DMS53 (cell line): ENCODE results near the gene SELPLG.
"Not testable (repeated sequence)": the region's sequence is repeated elsewhere in the genome, so short reads cannot be mapped to it uniquely, and the experiment has no call there.

Experiments
- DNase-seq: peaks from one replicate; lab custom pipeline; 2025; lab: John Stamatoyannopoulos, UW

The SELPLG gene

DNA sequence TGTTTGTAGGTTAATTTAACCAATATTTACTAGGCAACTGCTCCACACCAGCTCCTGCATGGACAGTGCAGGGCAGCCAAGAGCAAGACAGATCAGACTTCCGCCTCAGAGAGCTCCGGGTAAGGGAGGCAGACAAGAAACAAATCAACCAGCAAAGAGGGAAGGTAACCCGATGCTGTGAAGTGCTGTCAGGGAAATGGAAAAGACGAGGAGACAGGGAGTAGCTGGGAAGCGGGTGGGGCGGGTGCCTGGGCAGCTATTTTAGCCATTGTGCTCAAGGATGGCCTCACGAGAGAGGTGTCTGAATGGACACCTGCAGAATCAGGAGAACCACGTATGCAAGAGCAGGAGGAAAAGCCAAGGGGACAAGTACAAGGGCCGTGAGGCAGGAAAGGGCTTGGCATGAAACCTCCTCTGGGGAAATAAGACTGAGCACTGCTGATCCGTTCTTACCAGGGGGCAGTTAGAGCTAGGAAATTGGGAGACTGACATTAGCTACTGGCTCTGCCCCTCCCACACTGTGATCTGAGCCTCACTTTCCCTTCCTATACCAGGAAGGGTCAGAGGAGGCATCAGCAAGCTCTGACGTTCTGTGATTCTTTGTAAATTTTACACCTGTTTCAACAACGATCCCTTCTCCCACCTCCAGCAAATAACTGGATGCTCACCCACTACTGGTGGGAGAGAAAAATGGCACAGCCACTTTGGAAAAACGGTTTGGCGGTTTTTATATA is 29.3 kb downstream of the SELPLG start:
- DNase-seq = peak; percentile 42

- DNase-seq = no peak
Observed at GRCh38 chr12:108603743-108604142, 30.0 kb downstream of the SELPLG start.

DNA sequence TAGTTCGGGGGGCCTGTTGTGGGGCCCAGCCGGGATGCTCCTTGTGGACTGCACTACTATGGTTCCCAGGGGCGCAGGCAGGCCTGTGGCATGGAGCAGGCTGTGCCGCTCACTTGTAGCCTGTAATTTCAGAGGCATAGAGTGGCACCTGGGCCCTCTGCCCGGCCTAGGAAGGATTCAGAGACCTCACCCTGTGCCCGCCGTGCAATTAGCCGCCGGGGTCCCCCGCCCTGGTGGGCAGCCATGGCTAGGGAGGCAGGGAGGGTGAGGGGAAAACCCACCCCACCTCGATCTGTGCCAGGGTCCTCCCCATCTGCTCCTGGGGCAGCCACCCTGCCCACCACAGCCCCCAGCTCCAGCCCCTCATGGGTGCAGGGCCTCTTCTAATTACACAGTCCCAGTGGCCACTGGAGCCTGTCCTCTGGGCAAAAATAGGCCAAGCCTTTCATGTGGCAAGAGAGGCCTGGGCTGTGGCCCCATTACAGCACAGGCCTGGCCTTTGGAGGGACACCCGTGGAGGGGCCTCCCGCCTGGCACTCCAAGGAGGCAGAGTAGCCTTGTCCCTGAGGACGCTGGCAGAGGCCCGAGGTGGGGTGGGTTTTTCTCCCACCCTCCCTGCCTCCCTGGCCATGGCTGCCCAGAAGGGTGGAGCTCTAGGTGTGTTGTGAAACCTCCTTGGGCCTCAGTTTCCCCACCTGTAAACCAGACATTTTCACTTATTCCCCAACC is 30.6 kb downstream of the SELPLG start:
- no peak for DNase-seq

- no peak for DNase-seq
Observed at GRCh38 chr12:108602209-108602705, 31.4 kb downstream of the SELPLG start.

- no peak for DNase-seq
Observed at GRCh38 chr12:108600702-108601007, 33.0 kb downstream of the SELPLG start.

DNA sequence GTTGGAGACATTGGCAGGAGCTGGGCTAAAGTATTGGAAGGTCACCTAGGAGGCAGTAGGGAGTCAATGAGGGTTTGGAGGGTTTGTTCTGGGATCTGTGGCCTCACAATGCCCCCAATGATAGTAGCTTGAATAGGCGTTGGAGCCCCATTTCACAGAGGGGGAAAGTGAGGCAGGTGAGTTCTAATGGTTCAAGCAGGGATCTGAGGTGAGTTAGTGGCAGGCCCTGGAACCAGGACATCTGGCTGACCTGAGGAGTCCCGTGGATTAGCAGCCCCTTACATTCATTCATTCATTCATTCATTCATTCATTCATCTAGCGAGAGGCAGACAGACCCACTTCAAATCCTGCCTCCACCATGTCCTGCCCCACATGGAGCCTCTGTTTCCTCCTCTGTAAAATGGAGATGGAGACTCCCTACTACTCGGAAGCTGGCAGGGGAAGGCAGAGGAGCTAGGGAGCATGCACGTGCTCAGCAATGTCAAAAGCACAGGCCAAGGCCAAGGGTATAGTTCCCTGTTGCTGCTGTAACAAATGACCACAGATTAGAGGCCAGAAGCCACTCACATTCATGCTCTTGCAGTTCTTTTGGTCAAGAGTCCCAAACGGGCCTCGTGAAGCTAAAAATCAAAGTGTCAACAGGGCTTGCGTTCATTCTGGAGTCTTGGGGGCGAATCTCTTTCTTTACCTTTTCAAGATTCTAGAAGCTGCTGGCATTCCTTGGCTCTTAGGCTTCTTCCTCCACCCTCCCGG is 33.6 kb downstream of the SELPLG start:
- no peak for DNase-seq

GRCh38 chr12:108599541-108599940 is 34.2 kb downstream of the SELPLG start:
- DNase-seq = no peak

DNA sequence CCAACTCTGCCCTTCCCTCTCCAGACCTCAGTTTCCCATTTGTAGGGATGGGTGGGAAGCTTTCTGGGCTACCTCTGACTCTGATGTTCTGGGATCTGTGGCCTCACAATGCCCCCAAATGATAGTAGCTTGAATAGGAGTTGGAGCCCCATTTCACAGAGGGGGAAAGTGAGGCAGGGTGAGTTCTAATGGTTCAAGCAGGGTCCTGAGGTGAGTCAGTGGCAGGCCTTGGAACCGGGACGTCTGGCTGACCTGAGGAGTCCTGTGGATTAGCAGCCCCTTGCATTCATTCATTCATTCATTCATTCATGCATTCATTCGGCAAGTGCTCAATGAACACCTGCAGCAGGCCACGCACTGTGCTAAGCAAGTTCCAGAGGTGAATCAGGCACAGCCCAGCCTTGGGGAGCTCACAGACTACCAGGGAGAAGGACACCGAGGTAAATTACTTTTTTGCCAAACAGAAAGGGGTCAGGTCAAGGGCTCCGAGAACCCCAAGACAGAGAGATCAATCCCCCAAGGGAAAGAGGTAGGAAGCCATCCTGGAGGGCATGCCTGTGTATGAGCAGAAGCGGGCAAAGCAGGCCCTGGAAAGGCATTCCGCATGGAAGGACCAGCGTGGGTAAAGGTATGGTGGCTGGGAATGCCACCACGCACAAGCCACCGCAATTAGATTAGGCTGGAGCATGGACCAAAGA is 35.0 kb downstream of the SELPLG start:
- DNase-seq = no peak

- peak; percentile 36 for DNase-seq
Observed at GRCh38 chr12:108597559-108598471, 35.9 kb downstream of the SELPLG start, which contains the start of gene TMEM119. TMEM119 (minus strand) TSS chr12:108598084; CDS start chr12:108592383, 5,701 bp downstream.

DNA sequence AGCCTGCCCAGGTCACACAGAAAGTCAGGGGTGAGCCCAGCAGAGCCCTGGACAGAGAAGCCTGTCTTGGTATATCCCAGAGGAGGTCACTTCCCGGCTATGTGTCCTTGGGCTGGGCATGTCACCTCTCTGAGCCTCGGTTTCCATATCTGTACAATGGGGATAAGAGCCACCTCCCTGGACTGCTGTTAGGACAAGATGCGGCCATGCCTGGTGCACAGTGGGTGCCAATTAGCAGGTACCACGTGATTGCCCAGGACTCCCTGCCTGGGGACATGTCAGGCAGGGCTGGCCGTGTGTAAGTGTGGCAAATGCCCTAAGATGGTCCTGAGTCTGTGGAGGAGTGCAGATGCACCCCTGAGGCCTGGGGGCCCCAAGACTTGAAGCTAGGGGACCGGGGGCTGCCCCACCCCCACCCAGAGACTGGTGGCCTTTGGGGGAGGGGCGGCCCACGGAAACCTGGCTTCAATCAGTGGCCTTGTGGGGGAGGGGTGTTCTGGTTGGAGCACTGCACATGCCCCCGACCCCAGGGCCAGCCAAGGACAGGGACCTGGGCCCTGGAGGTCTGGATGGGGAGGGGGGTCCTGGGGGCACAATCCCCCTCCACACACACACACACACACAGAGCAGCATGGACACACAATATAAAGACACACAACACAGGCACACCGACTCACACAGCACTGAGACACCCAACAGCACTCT is 36.7 kb downstream of the SELPLG start:
- no peak for DNase-seq

DNA sequence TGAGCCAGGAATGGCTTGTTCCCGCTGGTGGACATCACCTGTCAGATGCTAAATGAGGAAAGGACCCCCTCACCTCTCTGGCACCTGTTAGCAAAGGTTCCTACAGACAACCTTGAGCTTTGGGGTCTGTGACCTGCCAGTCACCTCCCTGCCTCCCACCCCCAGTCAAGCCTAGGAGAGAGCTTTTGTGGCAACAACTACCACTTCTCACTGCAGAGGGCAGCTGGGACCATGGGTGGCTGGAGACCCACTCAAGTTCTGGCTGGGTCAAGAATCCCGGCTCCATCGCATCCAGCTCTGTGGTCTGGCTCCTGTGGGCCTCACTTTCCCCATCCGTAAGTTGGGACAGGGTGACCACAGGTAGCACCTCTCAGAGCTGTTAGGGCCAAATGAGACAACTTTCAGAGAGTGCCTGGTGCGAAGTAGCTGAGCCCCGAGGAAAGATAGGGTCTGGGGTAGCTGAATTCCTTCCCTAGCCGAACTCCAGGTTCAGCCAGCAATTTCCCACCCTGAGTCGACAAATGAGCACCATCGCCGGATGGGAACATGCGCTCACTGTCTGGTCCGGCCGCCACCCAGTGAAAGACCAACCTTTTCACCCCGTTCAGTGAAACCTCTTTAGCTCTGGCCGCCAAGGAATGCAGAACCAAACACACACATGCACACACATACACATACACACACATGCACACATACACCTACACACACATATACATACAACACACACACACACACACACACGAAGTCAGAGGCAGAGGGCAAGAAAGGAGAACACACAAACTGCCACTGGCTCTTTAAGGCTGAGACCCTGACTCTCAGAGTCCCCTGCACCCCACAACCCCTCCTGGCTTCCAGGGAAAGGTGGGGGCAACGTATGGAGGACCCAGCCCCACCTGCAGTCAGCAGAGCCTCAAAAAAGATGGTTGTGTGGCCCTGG is 37.7 kb downstream of the SELPLG start:
- DNase-seq = no peak

- DNase-seq = no peak
Observed at GRCh38 chr12:108594960-108595710, 38.6 kb downstream of the SELPLG start.

GRCh38 chr12:108594323-108594903 is 39.3 kb downstream of the SELPLG start:
- no peak for DNase-seq

DNA sequence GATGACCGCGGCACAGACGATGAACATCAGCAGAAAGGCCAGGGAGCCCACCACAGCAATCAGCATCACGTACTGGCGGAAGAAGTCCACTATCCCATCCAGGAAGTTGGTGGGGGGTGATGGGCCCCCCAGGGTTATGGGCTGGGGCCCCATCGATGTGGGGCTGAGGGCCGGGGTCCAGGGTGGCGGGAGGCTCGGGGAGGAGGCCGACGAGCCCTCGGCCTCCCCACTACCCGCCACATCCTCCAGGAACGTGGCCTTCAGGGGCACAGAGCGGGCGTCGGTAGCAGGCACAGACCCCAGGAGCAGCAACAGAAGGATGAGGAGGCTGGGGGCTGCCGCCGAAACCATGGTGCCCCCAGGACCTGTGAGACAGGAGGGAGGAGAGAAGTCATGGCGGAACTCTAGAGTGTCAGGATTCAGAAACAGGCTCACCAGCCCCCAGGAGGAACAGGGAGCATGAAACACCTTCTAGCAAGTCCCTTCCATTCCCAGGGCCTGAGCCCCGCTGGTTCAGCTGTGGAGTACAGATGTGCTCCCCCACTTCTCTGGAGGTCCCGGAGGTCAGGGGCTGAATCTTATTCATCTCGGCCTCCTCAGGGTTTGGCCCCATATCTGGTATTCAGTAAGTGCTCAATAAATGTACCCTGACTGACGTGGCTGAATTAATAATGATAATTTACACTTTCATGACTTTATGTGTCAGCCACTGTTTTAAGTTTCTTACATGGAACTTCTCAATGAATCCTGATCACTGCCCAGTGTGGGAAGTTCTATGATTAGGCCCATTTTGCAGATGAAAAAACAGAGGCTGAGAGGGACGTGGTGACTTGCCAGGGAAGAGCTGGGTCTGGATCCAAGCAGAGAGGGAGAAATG is 41.4 kb downstream of the SELPLG start:
- no peak for DNase-seq

DNA sequence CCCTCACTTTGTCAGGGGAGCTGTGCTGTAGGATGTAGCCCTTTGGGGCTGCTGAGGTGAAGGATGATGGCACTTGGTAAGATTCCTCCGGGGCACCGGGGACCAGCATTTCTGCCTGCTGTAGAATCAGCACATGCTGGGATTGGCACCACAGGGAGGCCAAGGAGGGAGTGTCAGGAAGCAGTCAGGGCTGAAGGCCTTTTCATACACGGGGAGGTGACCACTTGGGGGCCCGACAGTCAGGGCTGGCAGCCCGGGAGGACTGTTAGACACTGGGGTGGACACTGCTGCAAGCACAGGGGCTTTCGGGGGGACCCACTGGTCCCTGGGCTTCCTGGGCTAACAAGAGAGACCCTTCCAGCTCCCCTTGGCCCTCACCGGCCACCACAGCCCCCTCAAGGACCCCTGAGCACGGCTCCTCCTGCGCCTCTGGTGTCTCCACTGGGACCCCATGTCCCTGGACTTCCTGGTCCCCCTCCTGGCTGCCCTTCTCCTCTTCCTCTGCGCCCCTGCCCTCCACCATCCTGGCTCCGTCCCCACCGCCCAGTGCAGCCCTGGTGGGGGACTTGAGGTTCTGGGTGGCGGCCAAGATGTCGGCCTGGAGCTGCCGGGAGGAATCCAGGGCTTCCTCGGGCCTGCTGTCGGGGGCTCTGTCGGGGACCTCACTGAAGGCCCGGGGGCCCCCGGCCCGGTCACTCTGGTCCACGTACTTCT is 42.3 kb downstream of the SELPLG start:
- DNase-seq = no peak

GRCh38 chr12:108590463-108590862 is 43.2 kb downstream of the SELPLG start:
- DNase-seq = not testable (repeated sequence)
